HG03457 (cell line): Measurements from ENCODE around the gene NEURL1B.
"Not testable (repeated sequence)": the region's sequence is repeated elsewhere in the genome, so short reads cannot be mapped to it uniquely, and the experiment has no call there.

Experiments
- ATAC-seq: cut with Tn5 transposase; IDR thresholded peaks from one replicate; pipeline ENCODE4 v1.9.1; 2021; ENCODE audit warnings: moderate number of reproducible peaks; ENCODE audit not compliant: unreplicated experiment

Gene NEURL1B

DNA sequence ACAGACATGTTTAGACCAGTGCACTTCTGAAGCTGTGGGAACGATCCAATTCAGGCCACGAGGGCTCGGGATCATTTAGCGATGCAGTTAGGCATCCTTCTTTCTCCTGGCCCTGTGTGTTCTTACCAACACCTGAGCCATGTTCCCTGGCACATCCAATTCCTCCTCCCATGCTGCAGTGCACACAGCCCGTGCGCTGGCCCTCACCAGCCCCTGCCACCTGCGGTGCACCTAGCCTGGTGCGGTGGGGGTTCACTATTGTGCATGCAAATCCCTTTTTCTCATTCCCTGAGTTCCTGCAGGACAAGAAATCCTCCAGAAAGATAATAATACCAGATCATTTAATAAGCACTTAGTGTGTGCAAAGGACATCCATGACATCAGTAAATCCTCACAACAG is 53.5 kb downstream of the NEURL1B start:
- ATAC-seq, result no peak

DNA sequence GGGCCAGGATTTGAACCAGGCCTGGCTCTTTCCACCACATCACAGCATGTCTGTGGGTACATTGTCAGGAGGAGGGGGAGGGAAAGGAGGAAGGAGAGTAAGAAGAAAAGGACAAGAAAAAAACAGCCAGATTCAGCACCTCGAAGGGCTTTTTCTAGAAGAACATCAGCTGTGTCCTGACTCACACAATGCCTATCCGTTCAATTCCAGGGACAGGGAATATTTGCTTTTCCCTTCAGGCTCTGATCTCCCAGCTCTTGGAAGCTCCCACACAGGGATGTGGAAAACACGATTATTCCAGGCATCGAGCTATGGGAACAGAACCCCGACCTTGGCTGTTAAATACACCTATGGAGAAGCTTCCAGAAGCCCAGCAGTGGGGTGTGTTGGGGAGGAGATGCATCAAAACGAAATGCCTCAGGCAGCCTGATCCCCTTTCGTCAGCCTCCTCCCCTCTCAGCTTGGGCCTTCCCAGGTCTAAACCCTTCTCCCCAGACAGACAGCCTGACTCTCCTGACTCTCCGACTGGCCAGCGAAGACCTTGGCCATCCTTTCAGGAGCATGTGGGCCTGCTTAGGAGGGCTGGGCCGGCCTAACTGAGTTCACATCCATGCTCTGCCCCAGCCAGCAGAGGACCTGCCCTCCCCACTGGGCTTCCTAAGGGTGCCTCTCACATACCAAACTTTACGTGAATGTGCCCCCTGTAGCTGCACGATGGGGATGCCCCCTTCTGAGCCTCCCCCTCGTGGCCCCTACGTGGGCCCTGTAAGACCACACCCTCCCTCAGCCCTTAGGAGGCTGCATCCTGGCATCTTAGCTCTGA is 54.4 kb downstream of the NEURL1B start:
- no peak for ATAC-seq

DNA sequence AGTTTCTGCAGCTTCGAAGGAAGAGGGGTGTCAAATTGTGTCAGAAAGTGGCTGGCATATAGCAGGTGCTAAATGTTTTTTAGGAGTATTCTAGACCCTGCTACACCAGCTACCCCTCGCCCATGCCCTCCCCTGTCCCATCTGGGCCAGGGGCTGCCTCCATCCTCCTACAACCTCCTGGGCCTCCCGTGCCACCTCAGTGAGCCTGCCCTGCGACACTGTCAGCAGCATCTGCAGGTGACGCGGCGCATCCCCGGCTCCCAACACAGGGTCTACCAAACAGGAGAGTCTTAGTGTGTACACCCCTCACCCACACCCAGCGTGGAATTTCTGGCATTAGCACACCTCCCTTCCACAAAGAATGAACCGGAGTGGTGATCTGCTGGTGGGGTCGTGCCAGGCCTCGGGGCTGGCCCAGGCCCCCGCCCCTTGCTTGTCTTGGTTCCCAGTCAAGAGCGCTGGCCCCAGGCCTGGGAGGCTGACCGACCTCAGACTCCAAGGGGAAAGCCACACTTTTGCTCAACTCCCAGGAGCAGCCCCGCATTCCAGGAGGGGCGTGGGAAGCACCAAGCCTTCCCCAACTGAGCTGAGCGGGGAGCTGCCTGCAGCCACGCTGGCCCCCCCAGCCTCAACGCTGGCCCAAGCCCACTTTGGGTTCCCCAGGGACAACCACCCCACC is 55.2 kb downstream of the NEURL1B start:
- no peak for ATAC-seq

GRCh38 chr5:172697123-172698121 is 56.4 kb downstream of the NEURL1B start:
- peak; percentile 66 for ATAC-seq

DNA sequence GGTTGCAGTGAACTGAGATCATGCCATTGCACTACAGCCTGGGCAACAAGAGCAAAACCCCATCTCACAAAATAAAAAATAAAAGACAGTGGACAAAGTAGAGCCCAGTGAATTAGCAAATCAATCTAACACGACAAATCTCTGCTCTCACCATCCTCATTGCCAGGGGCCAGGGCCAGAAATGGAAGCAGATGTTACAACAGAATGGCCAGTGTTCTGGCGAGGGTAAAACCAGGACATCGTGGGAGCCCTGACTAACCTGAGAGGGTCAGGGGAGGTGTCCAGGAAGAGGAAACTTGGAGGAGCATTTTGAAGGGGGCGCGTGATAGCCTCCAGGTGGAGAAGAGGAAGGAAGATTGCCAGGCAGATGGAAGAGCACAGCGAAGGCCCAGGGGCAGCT is 58.4 kb downstream of the NEURL1B start:
- ATAC-seq, result no peak

- no peak for ATAC-seq
Measured at GRCh38 chr5:172699999-172700364, 58.9 kb downstream of the NEURL1B start.

GRCh38 chr5:172700365-172701290 is 59.6 kb downstream of the NEURL1B start:
- ATAC-seq, result no peak

DNA sequence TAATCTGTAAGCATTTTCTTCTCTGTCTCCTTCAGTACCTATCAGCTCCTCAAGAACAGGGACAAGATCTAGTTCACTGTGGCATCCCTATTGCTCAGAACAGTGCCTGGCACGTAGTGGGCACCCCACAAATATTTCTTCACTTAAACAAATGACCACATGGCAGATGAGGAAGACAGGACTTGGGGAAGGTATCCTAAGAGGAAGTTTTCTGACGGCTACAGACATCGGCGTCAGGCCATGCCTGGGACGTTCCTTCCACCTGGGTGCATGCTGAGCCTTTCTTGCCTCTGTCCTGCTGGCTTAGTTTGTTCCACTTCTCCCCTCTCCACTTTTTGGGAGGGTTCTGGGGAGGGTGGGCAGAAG is 60.2 kb downstream of the NEURL1B start:
- ATAC-seq, result no peak

- no peak for ATAC-seq
Measured at GRCh38 chr5:172703952-172704351, 62.9 kb downstream of the NEURL1B start.

GRCh38 chr5:172705576-172706084 is 64.6 kb downstream of the NEURL1B start:
- no peak for ATAC-seq

DNA sequence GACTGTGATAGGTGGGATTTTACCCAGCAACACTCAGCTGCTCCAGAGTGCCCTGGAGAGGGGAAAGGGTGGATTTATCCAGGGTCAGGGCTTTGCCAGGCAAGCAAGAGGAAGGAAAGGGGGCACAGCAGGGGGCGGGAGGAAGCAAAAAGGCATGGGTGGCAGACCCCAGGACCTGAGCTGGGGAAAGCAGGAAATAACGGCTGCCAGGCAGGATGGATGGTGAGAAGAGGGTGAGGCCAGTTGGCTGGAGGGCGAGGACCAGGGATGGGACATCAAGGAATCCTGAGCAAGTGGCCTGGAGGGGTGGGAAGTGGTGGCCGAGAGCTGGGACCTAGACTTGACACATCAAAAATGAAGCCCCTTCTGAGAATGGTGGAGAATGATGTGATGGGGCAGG is 65.7 kb downstream of the NEURL1B start:
- no peak for ATAC-seq

- no peak for ATAC-seq
Measured at GRCh38 chr5:172707285-172708182, 66.5 kb downstream of the NEURL1B start.

DNA sequence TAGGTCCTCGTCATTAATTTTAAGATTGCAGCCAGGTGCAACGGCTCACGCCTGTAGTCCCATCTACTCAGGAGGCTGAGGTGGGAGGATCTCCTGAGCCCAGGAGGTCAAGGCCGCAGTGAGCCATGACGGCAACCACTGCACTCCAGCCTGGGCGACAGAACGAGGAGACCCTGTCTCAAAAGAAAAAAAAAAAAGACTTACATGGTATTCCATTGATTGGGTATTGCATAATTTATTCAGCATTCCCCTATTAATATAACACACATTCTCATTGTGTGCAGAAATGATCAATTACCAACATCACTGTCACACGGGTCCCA is 67.1 kb downstream of the NEURL1B start:
- no peak for ATAC-seq

DNA sequence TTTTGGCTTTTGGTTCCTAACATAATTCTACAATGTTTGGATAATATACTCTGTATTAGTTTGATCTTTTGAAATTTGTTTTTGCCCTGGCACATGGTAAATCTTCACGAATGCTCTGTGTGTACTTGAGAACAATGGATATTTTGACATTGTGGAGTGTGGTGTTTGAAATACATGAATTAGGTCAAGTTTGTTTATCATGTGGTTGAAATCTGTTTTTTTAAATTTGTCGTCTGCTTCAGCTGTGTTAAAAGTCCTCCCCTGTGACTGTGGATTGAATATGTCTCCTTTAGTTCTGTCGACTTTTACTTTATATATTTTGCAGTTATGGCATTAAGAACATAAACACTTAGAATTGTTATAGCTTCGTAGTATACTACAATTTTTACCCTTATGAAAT is 69.6 kb downstream of the NEURL1B start:
- ATAC-seq, result no peak

- ATAC-seq, result not testable (repeated sequence)
Measured at GRCh38 chr5:172711321-172711861, 70.3 kb downstream of the NEURL1B start.

DNA sequence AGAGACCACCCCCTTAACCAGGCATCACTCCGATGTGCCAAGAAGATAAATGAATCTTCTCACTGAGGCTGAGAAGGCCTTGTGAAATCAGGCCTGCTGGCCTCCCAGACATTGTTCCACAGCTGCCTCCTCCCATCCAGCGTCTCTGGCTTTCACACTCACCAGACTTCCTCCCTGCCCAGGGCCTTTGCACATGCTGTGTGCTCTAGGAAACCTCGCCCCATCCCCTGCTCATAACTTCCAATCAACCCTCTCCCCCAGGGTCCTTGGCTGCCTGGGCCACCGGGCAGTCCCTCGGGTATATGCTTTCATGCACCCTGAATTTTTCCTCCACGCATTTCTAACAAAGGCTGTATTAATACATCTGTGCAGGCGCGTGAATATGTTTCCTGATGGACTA is 71.5 kb downstream of the NEURL1B start:
- ATAC-seq, result no peak

DNA sequence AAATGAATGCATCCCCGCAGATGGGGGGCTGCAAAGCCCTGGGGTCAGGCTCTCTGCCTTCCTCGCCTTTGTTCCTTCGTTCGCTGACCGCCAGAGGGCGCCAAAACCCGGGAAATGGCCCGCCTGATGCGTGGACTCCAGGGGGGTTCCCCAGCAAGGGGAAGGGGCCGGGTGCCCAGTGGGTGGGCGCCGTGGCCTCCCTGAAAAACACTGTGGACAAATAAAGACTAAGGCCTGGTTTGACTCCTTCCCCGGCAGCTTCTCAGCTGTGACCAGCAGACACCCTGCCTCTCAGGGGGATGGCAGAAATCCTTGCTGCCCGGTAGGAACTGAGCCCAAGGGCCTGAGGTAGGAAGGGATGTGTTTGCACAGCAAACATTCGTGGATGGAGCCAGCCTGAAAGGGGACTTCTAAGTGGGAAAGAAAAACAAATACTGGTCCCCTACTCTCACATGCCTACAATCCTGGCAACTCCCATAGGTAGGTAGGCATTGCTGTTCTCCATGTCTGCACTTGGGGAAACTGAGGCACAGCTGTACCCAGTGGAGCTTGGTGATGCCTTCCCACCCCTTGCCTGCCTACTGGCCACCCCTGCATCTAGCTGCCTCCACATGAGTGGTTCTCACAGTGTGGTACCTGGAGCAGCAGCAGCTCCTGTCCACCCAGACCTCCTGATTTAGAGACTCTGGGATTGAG is 72.2 kb downstream of the NEURL1B start:
- no peak for ATAC-seq

- no peak for ATAC-seq
Measured at GRCh38 chr5:172713809-172714490, 72.9 kb downstream of the NEURL1B start.
